NCI-H1105 (cell line): ENCODE results near the gene SHISA4.
"Not testable (repeated sequence)": the region's sequence is repeated elsewhere in the genome, so short reads cannot be mapped to it uniquely, and the experiment has no call there.

ENCODE experiments used
- DNase-seq: peaks from one replicate; lab custom pipeline; 2025; lab: John Stamatoyannopoulos, UW

Gene SHISA4

GRCh38 chr1:201898240-201898894 lies 9.7 kb downstream of the SHISA4 start:
- no peak for DNase-seq

DNA sequence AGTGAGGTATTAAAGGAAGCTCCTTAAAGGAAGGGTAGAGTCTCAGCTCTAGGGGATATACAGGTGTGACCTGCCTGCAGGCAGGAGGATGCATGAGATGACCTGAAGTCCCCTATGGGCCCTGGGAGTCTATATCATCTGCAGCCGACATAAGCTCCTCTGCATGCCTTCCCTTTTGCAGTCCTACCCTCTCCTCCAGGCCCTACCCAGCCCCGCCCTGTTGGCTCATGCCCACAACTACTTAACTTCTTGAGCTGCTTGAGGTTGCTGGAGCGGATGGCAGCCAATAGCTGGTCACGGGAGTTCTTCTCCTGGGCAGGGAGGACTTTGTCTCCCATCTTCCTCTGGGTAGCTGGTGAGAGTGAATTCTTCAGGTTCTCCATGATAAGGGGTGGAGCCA lies 10.3 kb downstream of the SHISA4 start:
- no peak for DNase-seq

GRCh38 chr1:201899683-201900429 lies 11.2 kb downstream of the SHISA4 start:
- DNase-seq = no peak

GRCh38 chr1:201900476-201900875 lies 11.8 kb downstream of the SHISA4 start:
- DNase-seq = no peak

- DNase-seq = not testable (repeated sequence)
Observed at GRCh38 chr1:201901036-201901435, 12.3 kb downstream of the SHISA4 start.

GRCh38 chr1:201902198-201902597 lies 13.5 kb downstream of the SHISA4 start:
- no peak for DNase-seq

- no peak for DNase-seq
Observed at GRCh38 chr1:201903135-201903534, 14.4 kb downstream of the SHISA4 start.

GRCh38 chr1:201904579-201904978 lies 15.9 kb downstream of the SHISA4 start:
- no peak for DNase-seq

DNA sequence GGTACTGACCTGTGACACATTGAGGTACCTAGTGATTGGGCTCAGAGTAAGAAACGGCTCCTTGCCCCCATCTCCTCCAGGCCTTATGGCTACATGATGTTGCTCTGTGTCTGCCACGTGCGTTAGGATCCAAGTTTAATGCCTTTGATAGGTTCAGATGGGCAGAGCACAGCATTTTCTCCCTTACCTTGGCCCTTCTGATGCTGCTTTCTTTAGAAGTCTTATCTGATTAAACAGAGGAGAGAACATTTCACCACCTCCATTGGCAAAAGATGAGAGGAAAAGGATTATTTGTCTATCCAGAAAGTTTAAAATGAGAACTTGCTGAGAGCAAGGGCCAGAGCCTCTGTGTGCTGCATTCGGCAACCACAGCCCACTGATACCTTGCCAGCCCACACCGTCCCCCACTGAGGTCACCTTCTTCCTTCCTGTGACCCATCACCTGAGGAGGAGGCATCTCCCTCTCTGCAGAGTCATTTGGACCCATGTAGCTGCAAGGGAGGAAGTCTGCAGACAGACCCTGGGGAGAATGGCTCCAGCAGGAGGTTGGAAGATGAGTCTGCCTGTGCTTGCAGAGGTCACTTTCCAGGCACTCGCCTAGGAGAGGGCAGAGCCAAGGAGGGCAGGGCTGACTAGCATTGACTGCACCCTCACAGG lies 16.7 kb downstream of the SHISA4 start:
- no peak for DNase-seq

DNA sequence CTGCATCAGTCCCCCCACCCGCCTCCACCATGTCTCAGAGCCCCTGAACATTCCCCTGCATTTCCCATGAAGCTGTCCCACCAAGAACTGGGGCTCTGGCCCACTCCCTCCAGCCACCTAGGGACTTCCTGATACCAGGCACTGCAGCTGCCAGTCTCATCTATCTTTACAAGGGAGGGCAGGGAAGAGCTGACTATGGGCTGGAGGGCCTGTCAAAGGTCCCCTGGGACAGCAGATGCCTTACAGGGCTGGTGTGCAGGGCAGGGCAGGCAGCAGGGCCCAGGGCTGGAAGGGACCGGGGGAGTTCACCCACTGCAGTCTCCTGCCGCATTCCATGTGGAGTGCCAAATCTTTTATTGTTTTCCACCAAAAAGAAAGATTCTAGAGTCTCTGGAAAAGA lies 17.6 kb downstream of the SHISA4 start:
- no peak for DNase-seq

- no peak for DNase-seq
Observed at GRCh38 chr1:201907621-201908020, 18.9 kb downstream of the SHISA4 start.

DNA sequence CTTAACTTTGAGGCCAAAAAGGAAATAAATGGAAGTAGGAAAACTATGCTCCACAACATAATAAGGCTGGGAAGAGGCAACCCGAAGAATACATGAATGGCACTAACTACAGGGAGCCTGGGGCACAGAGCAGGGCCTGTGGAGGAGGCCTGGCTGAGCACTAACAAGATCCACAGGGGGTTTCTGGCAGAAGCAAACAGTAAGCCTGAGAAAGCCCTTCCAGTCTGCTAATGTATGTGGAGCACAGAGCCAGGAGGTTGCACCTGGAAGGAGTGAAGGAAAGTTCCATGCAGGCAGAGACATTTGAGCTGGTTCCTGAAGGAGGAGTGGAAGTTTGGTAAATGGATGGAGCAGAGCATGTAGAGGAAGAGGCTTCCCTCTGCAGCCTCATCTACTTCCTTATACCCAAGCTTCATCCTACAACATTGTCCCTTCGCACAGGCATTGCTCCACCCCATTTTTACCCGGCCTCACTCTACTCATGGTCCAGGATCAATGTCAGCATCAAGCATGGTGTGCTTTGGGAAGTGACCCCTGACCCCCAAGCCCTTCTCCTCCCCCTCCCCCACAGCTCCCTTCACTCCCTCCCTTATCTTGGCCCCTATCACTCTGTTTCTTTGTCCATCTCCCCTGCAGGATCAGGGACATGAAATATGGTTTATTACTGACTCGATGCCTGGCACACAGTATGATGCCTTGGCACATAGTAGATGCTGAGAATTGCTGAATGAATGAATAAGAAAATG lies 23.3 kb downstream of the SHISA4 start:
- DNase-seq = no peak

DNA sequence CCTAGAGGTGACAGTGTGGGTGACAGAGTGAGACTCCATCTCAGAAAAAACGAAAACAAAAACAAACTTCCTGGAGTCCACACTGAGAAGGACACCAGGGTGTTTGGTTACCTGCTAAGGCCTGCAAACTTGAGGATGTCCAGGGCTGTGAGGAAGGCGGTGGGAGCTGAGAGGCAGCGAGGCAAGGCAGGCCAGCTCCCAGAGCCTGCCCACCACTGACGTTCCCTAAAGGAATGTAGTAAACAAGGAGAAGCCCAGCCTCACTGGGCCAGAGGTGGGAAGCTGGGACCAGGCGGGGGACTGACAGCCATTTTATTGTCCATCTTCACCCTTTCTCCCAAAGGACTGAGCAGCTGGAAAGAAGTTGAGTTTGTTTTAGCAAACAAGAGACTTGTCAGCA lies 24.1 kb downstream of the SHISA4 start:
- no peak for DNase-seq

DNA sequence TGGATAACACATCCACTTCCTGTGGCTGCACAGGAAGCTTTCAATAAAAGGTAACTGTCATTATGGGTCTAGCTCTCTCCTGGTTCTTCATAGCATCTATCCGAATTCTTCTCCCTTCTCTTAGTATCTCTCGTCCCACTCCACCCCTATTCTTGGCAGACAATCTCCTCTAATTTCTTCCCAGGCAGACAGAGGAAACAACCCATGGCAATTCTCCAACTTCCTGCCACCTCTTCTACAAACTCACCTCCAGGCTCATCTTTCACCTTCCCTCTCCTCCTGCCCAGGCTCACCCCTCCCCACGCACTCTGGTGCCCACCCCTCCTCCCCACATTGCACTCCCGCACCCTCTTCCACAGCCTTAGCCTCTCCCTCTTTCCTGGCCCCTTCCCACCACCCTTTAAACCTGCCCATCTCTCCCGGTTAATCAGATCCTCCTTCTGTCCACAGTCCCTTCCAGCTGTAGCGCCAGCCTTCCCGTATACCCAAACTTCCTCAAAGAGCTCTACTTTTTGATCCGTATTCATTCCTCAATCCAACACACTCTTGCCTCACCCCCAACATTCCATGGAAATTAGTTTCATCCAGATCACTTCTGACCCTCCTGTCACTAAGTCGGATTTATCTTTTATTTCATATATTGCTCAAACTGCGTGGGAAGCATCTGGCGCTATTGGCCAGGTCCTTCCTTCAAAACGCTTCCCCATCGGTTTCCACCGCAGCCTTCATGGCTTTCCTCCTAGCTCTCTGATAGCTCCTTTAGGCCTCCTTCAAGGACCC lies 25.9 kb downstream of the SHISA4 start:
- no peak for DNase-seq

GRCh38 chr1:201916649-201917249 lies 28.1 kb downstream of the SHISA4 start:
- DNase-seq = peak; percentile 50

- DNase-seq = no peak
Observed at GRCh38 chr1:201917362-201918033, 28.8 kb downstream of the SHISA4 start.

- DNase-seq = no peak
Observed at GRCh38 chr1:201918343-201918742, 29.6 kb downstream of the SHISA4 start.

GRCh38 chr1:201921952-201922558 lies 33.4 kb downstream of the SHISA4 start:
- no peak for DNase-seq

GRCh38 chr1:201925301-201925567 lies 36.5 kb downstream of the SHISA4 start:
- no peak for DNase-seq

DNA sequence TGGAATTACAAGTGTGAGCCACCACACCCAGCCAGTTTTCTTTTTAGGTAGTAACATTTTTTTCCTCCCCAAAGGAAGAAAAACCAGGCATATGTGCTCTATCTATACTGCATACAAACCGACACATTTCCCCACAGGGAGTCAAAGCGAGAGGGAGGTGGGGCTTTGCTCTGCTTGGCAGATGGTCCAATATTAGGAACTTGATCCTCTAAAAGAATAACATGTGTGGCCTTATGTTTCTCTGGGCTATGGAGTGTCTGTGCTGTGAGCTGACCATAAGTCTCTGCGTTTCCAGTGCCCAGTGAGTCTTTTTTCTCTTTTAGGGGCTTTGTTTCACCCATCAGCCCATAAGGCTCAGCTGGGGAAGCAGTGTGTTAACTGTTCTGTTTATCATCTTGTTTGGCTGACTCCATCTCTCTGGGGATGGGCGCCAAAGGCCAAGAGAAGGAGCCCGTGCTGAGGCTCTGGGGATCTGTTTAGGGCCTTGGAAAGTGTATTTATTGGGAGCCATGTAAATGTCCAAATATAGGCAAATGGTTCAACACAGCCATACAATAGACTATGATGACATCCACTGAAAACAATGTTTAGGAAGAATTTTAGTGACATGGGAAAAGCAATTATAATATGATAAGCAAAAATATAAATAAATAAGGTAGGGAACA lies 37.4 kb downstream of the SHISA4 start:
- no peak for DNase-seq
